Tibial nerve (tissue), 4 donors: ENCODE measurements around the gene ZNF560. TPM values are rescaled to one million over a fixed set of nuclear protein-coding genes. Genes with fewer than 3 reads are reported as not detected.

Experiments used
- DNase-seq, 2 donors: peaks; one replicate each; pipeline ENCODE4 v3.0.0-alpha.2; 2019; ENCODE audit warnings: low spot score in 2 of 2
- H3K27ac ChIP-seq, 4 donors: fragments of 200-600 bp; sonication (generic) in 3 of 4; one replicate each; pipeline ENCODE4 v1.5.1; 2017 to 2019; ENCODE audit warnings: mild to moderate bottlenecking in 1 of 4
- H3K27me3 ChIP-seq, 2 donors: fragments of 200-600 bp; sonication (generic) in 1 of 2; one replicate each; pipeline versions ENCODE4 v1.5.1 to v1.6.0; 2017 to 2019
- H3K36me3 ChIP-seq, 3 donors: fragments of 200-600 bp; sonication (generic); one replicate each; pipeline ENCODE4 v1.5.1; 2018 to 2019
- H3K4me1 ChIP-seq, 4 donors: fragments of 200-600 bp; sonication (generic) in 3 of 4; one replicate each; pipeline ENCODE4 v1.5.1; 2017 to 2019
- H3K4me3 ChIP-seq, 4 donors: fragments of 200-600 bp; sonication (generic) in 3 of 4; one replicate each; pipeline ENCODE4 v1.5.1; 2017 to 2019; ENCODE audit warnings: mild to moderate bottlenecking in 1 of 4, moderate library complexity in 1 of 4
- H3K9me3 ChIP-seq, 4 donors: fragments of 200-600 bp; sonication (generic) in 3 of 4; one replicate each; pipeline ENCODE4 v1.5.1; 2017 to 2019
- CTCF ChIP-seq, 5 experiments: fragments of 200-600 bp in 3 of 5; fragments of 450-650 bp in 2 of 5; sonication (generic) in 3 of 5; IDR thresholded peaks; one replicate each; pipeline ENCODE4 v1.5.1; 2016 to 2019; ENCODE audit warnings: antibody characterized with exemption in 5 of 5, mild to moderate bottlenecking in 3 of 5, moderate library complexity in 2 of 5
- EP300 ChIP-seq, 2 donors: sonication (generic); formaldehyde crosslinking; IDR thresholded peaks; one replicate each; pipeline ENCODE4 v1.6.1; 2017; ENCODE audit warnings: antibody characterized with exemption in 2 of 2, mild to moderate bottlenecking in 1 of 2
- POLR2A ChIP-seq, 2 donors: fragments of 450-650 bp; IDR thresholded peaks; one replicate each; pipeline ENCODE4 v1.6.1; 2017; ENCODE audit warnings: antibody characterized with exemption in 2 of 2, mild to moderate bottlenecking in 2 of 2, moderate library complexity in 2 of 2
- WGBS, 2 donors: methylation state at CpG; one replicate each; pipeline ENCODE4 v1.1.5; 2018; 5-methylcytosine and 5-hydroxymethylcytosine counted together
- total RNA-seq, 4 donors: library from RNA; depleted of rRNA; stranded (reverse); fragments of >200 nt; gene quantifications; one replicate each; pipeline ENCODE4 v1.1.0, GENCODE V29; 2016

The ZNF560 gene
- total RNA-seq, 4 donors from 2014 or later: not detected

DNA sequence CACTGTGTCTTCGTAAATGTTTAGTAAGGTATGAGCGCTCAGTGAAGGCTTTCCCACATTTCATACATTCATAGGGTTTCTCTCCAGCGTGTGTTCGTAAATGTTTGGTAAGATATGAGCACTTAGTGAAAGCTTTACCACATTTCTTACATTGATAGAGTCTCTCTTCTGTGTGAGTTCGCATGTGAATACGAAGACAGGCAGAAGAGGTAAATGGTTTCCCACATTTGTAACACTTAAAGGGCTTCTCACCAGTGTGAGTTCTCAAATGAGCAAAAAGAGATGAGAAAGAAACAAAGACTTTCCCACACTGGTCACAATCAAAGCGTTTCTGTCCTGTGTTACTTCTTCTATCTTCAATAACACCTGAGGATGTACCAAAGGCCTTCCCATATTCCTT, 31.3 kb downstream of the ZNF560 start:
- H3K27me3 ChIP-seq: no peaks in the 10 kb centered on the region
- H3K27ac ChIP-seq: no peak overlapping the region
- no peaks in the 10 kb centered on the region for H3K4me1 ChIP-seq
- no peak for TF ChIP-seq EP300 (IDR thresholded peaks at IDR 0.05)
- no peak for TF ChIP-seq CTCF (IDR thresholded peaks at IDR 0.05)
- no peak for TF ChIP-seq POLR2A (IDR thresholded peaks at IDR 0.05)
- H3K9me3 ChIP-seq: peaks cover 0 to 70% (median 15%) of the 10 kb centered on the region in 4 donors
- DNase-seq: no peak
- H3K36me3 ChIP-seq: peaks cover 0 to under 1% (median 0%) of the 10 kb centered on the region in 3 donors
- WGBS, 2 donors: 90 to 91% methylated on average over 7 of the region's 7 CpGs
- no peak overlapping the region for H3K4me3 ChIP-seq

- 88 to 98% methylated on average over 4 of the region's 4 CpGs for WGBS, 2 donors
- no peaks in the 10 kb centered on the region for H3K4me1 ChIP-seq
- no peak for DNase-seq
- peaks cover 0 to 7% (median 0%) of the 10 kb centered on the region in 3 donors for H3K36me3 ChIP-seq
- TF ChIP-seq EP300 (IDR thresholded peaks at IDR 0.05) (no peak), POLR2A (IDR thresholded peaks at IDR 0.05) (no peak), CTCF (IDR thresholded peaks at IDR 0.05) (no peak)
- H3K27ac ChIP-seq: no peak overlapping the region
- no peak overlapping the region for H3K4me3 ChIP-seq
- peaks cover 0 to 90% (median 11%) of the 10 kb centered on the region in 4 donors for H3K9me3 ChIP-seq
- no peaks in the 10 kb centered on the region for H3K27me3 ChIP-seq
Measured at GRCh38 chr19:9461938-9462337, 36.5 kb downstream of the ZNF560 start.

GRCh38 chr19:9456018-9456689, 42.3 kb downstream of the ZNF560 start:
- Histone ChIP-seq H3K27me3 (no peaks in the 10 kb centered on the region), H3K4me1 (no peaks in the 10 kb centered on the region), H3K9me3 (peaks cover 0 to 97% (median 20%) of the 10 kb centered on the region in 4 donors), H3K27ac (no peak overlapping the region), H3K4me3 (no peak overlapping the region), H3K36me3 (no peaks in the 10 kb centered on the region)
- 73 to 94% methylated on average over 13 of the region's 13 CpGs for WGBS, 2 donors
- TF ChIP-seq CTCF (IDR thresholded peaks at IDR 0.05) (no peak), EP300 (IDR thresholded peaks at IDR 0.05) (no peak), POLR2A (IDR thresholded peaks at IDR 0.05) (no peak)
- no peak for DNase-seq

DNA sequence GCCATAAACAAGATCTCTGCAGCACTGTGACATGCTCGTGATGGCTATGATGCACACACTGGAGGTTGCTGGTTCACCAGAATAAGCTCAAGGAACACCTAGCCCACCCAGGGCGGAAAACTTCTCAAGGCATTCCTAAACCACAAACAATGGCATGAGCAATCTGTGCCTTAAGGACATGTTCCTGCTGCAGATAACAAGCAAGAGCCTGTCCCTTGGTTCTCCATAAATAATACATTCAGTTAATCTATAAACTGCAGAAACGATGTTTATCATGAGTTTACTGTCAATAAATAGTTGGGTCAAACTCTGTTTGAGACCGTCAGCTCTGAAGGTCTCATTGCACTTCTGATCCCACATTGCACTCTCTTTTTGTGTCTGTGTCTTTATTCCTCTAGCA, 44.5 kb downstream of the ZNF560 start:
- no peaks in the 10 kb centered on the region for H3K36me3 ChIP-seq
- no peaks in the 10 kb centered on the region for H3K4me1 ChIP-seq
- H3K27me3 ChIP-seq: no peaks in the 10 kb centered on the region
- peaks cover 0 to 97% (median 29%) of the 10 kb centered on the region in 4 donors for H3K9me3 ChIP-seq
- no peak for DNase-seq
- no peak overlapping the region for H3K4me3 ChIP-seq
- H3K27ac ChIP-seq: no peak overlapping the region
- 88 to 91% methylated on average over 4 of the region's 4 CpGs for WGBS, 2 donors
- TF ChIP-seq CTCF (IDR thresholded peaks at IDR 0.05) (no peak), EP300 (IDR thresholded peaks at IDR 0.05) (no peak), POLR2A (IDR thresholded peaks at IDR 0.05) (no peak)

- no peak for DNase-seq
- peaks cover 0 to 22% (median 0%) of the 10 kb centered on the region in 3 donors for H3K36me3 ChIP-seq
- TF ChIP-seq EP300 (IDR thresholded peaks at IDR 0.05): no peak
- TF ChIP-seq CTCF (IDR thresholded peaks at IDR 0.05): no peak
- no peak for TF ChIP-seq POLR2A (IDR thresholded peaks at IDR 0.05)
- 83 to 89% methylated on average over 1 of the region's 1 CpG for WGBS, 2 donors
- no peak overlapping the region for H3K4me3 ChIP-seq
- no peaks in the 10 kb centered on the region for H3K27me3 ChIP-seq
- H3K9me3 ChIP-seq: peaks cover 0 to 85% (median 17%) of the 10 kb centered on the region in 4 donors
- no peak overlapping the region for H3K27ac ChIP-seq
- no peaks in the 10 kb centered on the region for H3K4me1 ChIP-seq
Measured at GRCh38 chr19:9445037-9445436, 53.4 kb downstream of the ZNF560 start.
